HG03159 (cell line): ENCODE measurements around the gene PCNX3.

Source experiments
- ATAC-seq: cut with Tn5 transposase; IDR thresholded peaks from one replicate; pipeline ENCODE4 v1.9.1; 2021; ENCODE audit warnings: mild to moderate bottlenecking, moderate library complexity; ENCODE audit not compliant: unreplicated experiment

The PCNX3 gene

GRCh38 chr11:65580031-65580692 is 35.4 kb upstream of the PCNX3 start:
- ATAC-seq: no peak

GRCh38 chr11:65580756-65581155 is 34.8 kb upstream of the PCNX3 start:
- ATAC-seq: no peak

GRCh38 chr11:65581928-65582327 is 33.6 kb upstream of the PCNX3 start:
- ATAC-seq: no peak

- ATAC-seq: no peak
Measured at GRCh38 chr11:65583589-65583988, 32.0 kb upstream of the PCNX3 start.

GRCh38 chr11:65584106-65584505 is 31.5 kb upstream of the PCNX3 start:
- ATAC-seq: no peak

- ATAC-seq: no peak
Measured at GRCh38 chr11:65584723-65585171, 30.8 kb upstream of the PCNX3 start.

- ATAC-seq: no peak
Measured at GRCh38 chr11:65585396-65586246, 30.0 kb upstream of the PCNX3 start.

- no peak for ATAC-seq
Measured at GRCh38 chr11:65586247-65586630, 29.3 kb upstream of the PCNX3 start.

GRCh38 chr11:65586676-65587075 is 28.9 kb upstream of the PCNX3 start:
- no peak for ATAC-seq

GRCh38 chr11:65588199-65589054 is 27.1 kb upstream of the PCNX3 start:
- ATAC-seq: peak; percentile 74

- no peak for ATAC-seq
Measured at GRCh38 chr11:65589444-65590239, 25.9 kb upstream of the PCNX3 start.

GRCh38 chr11:65590240-65590738 is 25.3 kb upstream of the PCNX3 start:
- no peak for ATAC-seq

- ATAC-seq: no peak
Measured at GRCh38 chr11:65591939-65592857, 23.4 kb upstream of the PCNX3 start.

GRCh38 chr11:65592858-65593517 is 22.6 kb upstream of the PCNX3 start:
- no peak for ATAC-seq

- no peak for ATAC-seq
Measured at GRCh38 chr11:65593518-65594414, 21.8 kb upstream of the PCNX3 start.

GRCh38 chr11:65595131-65595530 is 20.4 kb upstream of the PCNX3 start:
- no peak for ATAC-seq

GRCh38 chr11:65595543-65596281 is 19.9 kb upstream of the PCNX3 start, which contains the start of gene KCNK7:
Gene KCNK7 (minus strand): TSS chr11:65595800. CDS start chr11:65595772, 28 bp downstream.
- ATAC-seq: no peak
